Keratinocyte (primary cell): ENCODE data around the gene MIR17HG. TPM values are rescaled to one million over a fixed set of nuclear protein-coding genes. Genes with fewer than 3 reads are reported as not detected.

ENCODE experiments used
- DNase-seq: peaks from one replicate; pipeline ENCODE4 v3.0.0-alpha.2; 2011; ENCODE audit warnings: low read depth, missing footprints, low spot score
- FAIRE-seq: peaks from 2 replicates; lab custom pipeline; 2011; peaks lifted over from hg19 to GRCh38; lab: Jason Lieb, UNC
- H2AFZ ChIP-seq: 2 replicates; pipeline ENCODE4 v1.6.0; 2012; ENCODE audit warnings: low read length, control low read depth, inconsistent platforms; ENCODE audit not compliant: control insufficient read depth
- H3K27ac ChIP-seq: 2 replicates; pipeline ENCODE4 v1.5.1; 2011; ENCODE audit warnings: low read length; ENCODE audit not compliant: control insufficient read depth, insufficient read depth
- H3K27me3 ChIP-seq: 3 replicates; pipeline ENCODE4 v1.6.0; 2011; ENCODE audit warnings: low read length; ENCODE audit not compliant: control insufficient read depth, insufficient read depth; ENCODE audit errors: extremely low read depth
- H3K36me3 ChIP-seq, 2 experiments: 2 replicates in 1 of 2; 3 replicates in 1 of 2; pipeline ENCODE4 v1.5.1; 2011; ENCODE audit warnings: low read length in 2 of 2, mild to moderate bottlenecking in 1 of 2; ENCODE audit not compliant: control insufficient read depth in 2 of 2, insufficient read depth in 2 of 2; ENCODE audit errors: extremely low read depth in 1 of 2
- H3K4me1 ChIP-seq: 3 replicates; pipeline ENCODE4 v1.5.1; 2011; ENCODE audit warnings: low read length; ENCODE audit not compliant: control insufficient read depth, insufficient read depth; ENCODE audit errors: extremely low read depth
- H3K4me2 ChIP-seq: 3 replicates; pipeline ENCODE4 v1.6.0; 2011; ENCODE audit warnings: low read depth, low read length; ENCODE audit not compliant: control insufficient read depth, insufficient read depth; ENCODE audit errors: extremely low read depth
- H3K4me3 ChIP-seq, 3 experiments: fragments of 200-600 bp in 1 of 3; sonication (generic) in 1 of 3; 2 replicates in 2 of 3; 3 replicates in 1 of 3; pipeline ENCODE4 v1.5.1; 2011 to 2016; ENCODE audit warnings: low read length in 3 of 3, mild to moderate bottlenecking in 3 of 3, control low read depth in 2 of 3, inconsistent platforms in 1 of 3, low read depth in 1 of 3, mixed read lengths in 1 of 3, mixed run types in 1 of 3, moderate library complexity in 1 of 3; ENCODE audit not compliant: control insufficient read depth in 2 of 3, insufficient read depth in 2 of 3; ENCODE audit errors: extremely low read depth in 1 of 3
- H3K79me2 ChIP-seq: 2 replicates; pipeline ENCODE4 v1.6.0; 2012; ENCODE audit warnings: low read length; ENCODE audit not compliant: control insufficient read depth, insufficient read depth
- H3K9ac ChIP-seq: 3 replicates; pipeline ENCODE4 v1.6.0; 2011; ENCODE audit warnings: low read length; ENCODE audit not compliant: control insufficient read depth, insufficient read depth; ENCODE audit errors: extremely low read depth
- H3K9me1 ChIP-seq: 3 replicates; pipeline ENCODE4 v1.6.0; 2011; ENCODE audit warnings: low read length; ENCODE audit not compliant: control insufficient read depth, insufficient read depth; ENCODE audit errors: extremely low read depth
- H3K9me3 ChIP-seq: 2 replicates; pipeline ENCODE4 v1.5.1; 2012; ENCODE audit warnings: low read depth, low read length; ENCODE audit not compliant: control insufficient read depth
- H4K20me1 ChIP-seq: 3 replicates; pipeline ENCODE4 v1.6.0; 2011; ENCODE audit warnings: low read length; ENCODE audit not compliant: control insufficient read depth, insufficient read depth; ENCODE audit errors: extremely low read depth
- CTCF ChIP-seq, 3 experiments: IDR thresholded peaks in 1 of 3; conservative IDR thresholded peaks in 1 of 3; optimal IDR thresholded peaks in 1 of 3; 2 replicates in 2 of 3; 3 replicates in 1 of 3; pipeline versions ENCODE3 to v1.5.1; 2011; ENCODE audit warnings: low read length in 3 of 3, mild to moderate bottlenecking in 3 of 3, moderate library complexity in 2 of 3, control low read depth in 1 of 3, inconsistent platforms in 1 of 3; ENCODE audit not compliant: insufficient read depth in 2 of 3; ENCODE audit errors: extremely low read depth in 1 of 3
- EZH2 ChIP-seq: IDR thresholded peaks from one replicate; pipeline ENCODE4 v1.6.1; 2012; ENCODE audit warnings: inconsistent platforms, mild to moderate bottlenecking, low read length, moderate library complexity
- dilution Hi-C: fragments of 300-500 bp; cut with MboI; formaldehyde crosslinking; loops from one replicate; pipeline ENCODE4 v1.7.0; 2020; ENCODE audit warnings: low sequenced_read_pairs; ENCODE audit not compliant: extremely low pct_ligation_motif_present
- polyA plus RNA-seq, 5 experiments: library from polyadenylated mRNA; depleted of rRNA in 3 of 5; stranded (reverse) in 3 of 5; stranded (forward) in 1 of 5; unstranded in 1 of 5; fragments of >200 nt; gene quantifications; 1 replicate in 1 of 5; 2 replicates in 3 of 5; 3 replicates in 1 of 5; pipeline versions ENCODE4 v1.2.1 to v1.2.3, GENCODE V29; 2011 to 2012; ENCODE audit warnings: missing spikeins in 2 of 5, low read depth in 1 of 5, low replicate concordance in 1 of 5

Gene MIR17HG
- polyA plus RNA-seq, 1 donor (not counting 4 experiments of a cell fraction or from before 2014, with no cell fraction given), result 2.9 TPM

GRCh38 chr13:91356919-91357612 lies 9.6 kb downstream of the MIR17HG start:
- Histone ChIP-seq H4K20me1 (peaks cover 4% of the 10 kb centered on the region), H3K4me1 (no peaks in the 10 kb centered on the region), H3K9me1 (no peaks in the 10 kb centered on the region), H3K79me2 (peaks cover 6% of the 10 kb centered on the region), H3K36me3 (peaks cover 7 to 33% of the 10 kb centered on the region in 2 experiments), H3K27me3 (no peaks in the 10 kb centered on the region), H3K4me2 (no peak overlapping the region), H3K9ac (no peak overlapping the region), H3K4me3 (no peak overlapping the region), H3K9me3 (no peaks in the 10 kb centered on the region), H3K27ac (no peak overlapping the region), H2AFZ (no peak overlapping the region)
- dilution Hi-C loops, result no loop called here
- TF ChIP-seq EZH2 (no peak), CTCF (optimal IDR thresholded peaks at IDR 0.05 in 1 of 3, IDR thresholded peaks at IDR 0.05 in 1 of 3, conservative IDR thresholded peaks at IDR 0.05 in 1 of 3; ENCODE audit: extremely low read depth in 1 of 3, insufficient read depth in 2 of 3, low read length in 3 of 3) (no peak)
- FAIRE-seq (no peak), DNase-seq (no peak)

- dilution Hi-C loops, result no loop called here
- Histone ChIP-seq H2AFZ (no peak overlapping the region), H3K27me3 (no peaks in the 10 kb centered on the region), H3K9me1 (no peaks in the 10 kb centered on the region), H3K4me2 (no peak overlapping the region), H3K4me1 (no peaks in the 10 kb centered on the region), H3K4me3 (no peak overlapping the region), H3K9me3 (no peaks in the 10 kb centered on the region), H3K9ac (no peak overlapping the region), H3K36me3 (peaks cover 7 to 27% of the 10 kb centered on the region in 2 experiments), H3K27ac (no peak overlapping the region), H4K20me1 (peaks cover 4% of the 10 kb centered on the region), H3K79me2 (no peaks in the 10 kb centered on the region)
- no peak for DNase-seq
- TF ChIP-seq CTCF (optimal IDR thresholded peaks at IDR 0.05 in 1 of 3, IDR thresholded peaks at IDR 0.05 in 1 of 3, conservative IDR thresholded peaks at IDR 0.05 in 1 of 3; ENCODE audit: extremely low read depth in 1 of 3, insufficient read depth in 2 of 3, low read length in 3 of 3) (no peak), EZH2 (no peak)
- FAIRE-seq, result no peak
Observed at GRCh38 chr13:91357613-91358386, 10.3 kb downstream of the MIR17HG start.
